GM23338 (cell line): Measurements from ENCODE around the gene TOR1AIP2. TPM values are rescaled to one million over a fixed set of nuclear protein-coding genes. Genes with fewer than 3 reads are reported as not detected.

Source experiments
- ATAC-seq: fragments of 200-7000 bp; cut with Tn5 transposase; 3 replicates; pipeline ENCODE4 v1.9.1; 2020
- DNase-seq: peaks from one replicate; pipeline ENCODE4 v3.0.0-alpha.2; 2015; ENCODE audit warnings: low spot score
- H2AFZ ChIP-seq: fragments of 200-600 bp; sonication (generic); 2 replicates; pipeline ENCODE4 v1.8.0; 2016; ENCODE audit warnings: antibody characterized with exemption, mild to moderate bottlenecking, moderate library complexity
- H3F3A ChIP-seq: fragments of 200-600 bp; sonication (generic); replicated peaks from 2 replicates; pipeline ENCODE4 v1.8.0; 2017; ENCODE audit warnings: antibody characterized with exemption, mixed run types, low read depth
- H3K27ac ChIP-seq: fragments of 200-600 bp; sonication (generic); 2 replicates; pipeline ENCODE4 v1.6.1; 2016; ENCODE audit warnings: low read depth
- H3K27me3 ChIP-seq: fragments of 200-600 bp; sonication (generic); 2 replicates; pipeline ENCODE4 v1.8.0; 2016; ENCODE audit warnings: mild to moderate bottlenecking, mixed run types, moderate library complexity; ENCODE audit not compliant: insufficient read depth
- H3K36me3 ChIP-seq: fragments of 200-600 bp; sonication (generic); 2 replicates; pipeline ENCODE4 v1.8.0; 2016; ENCODE audit warnings: mild to moderate bottlenecking; ENCODE audit not compliant: insufficient read depth
- H3K4me1 ChIP-seq: fragments of 200-600 bp; sonication (generic); 2 replicates; pipeline ENCODE4 v1.8.0; 2016; ENCODE audit warnings: mild to moderate bottlenecking, moderate library complexity; ENCODE audit not compliant: insufficient read depth
- H3K4me2 ChIP-seq: fragments of 200-600 bp; sonication (generic); 2 replicates; pipeline ENCODE4 v1.7.1; 2017; ENCODE audit warnings: mixed run types
- H3K4me3 ChIP-seq: fragments of 200-600 bp; sonication (generic); 2 replicates; pipeline ENCODE4 v1.6.1; 2016; ENCODE audit warnings: mixed run types
- H3K79me2 ChIP-seq: fragments of 200-600 bp; sonication (generic); replicated peaks from 2 replicates; pipeline ENCODE4 v1.8.0; 2017; ENCODE audit warnings: mild to moderate bottlenecking; ENCODE audit not compliant: insufficient read depth
- H3K9me2 ChIP-seq: fragments of 200-600 bp; sonication (generic); 2 replicates; pipeline ENCODE4 v1.8.0; 2017; ENCODE audit not compliant: insufficient read depth
- H4K20me1 ChIP-seq: fragments of 200-600 bp; sonication (generic); replicated peaks from 2 replicates; pipeline ENCODE4 v1.8.0; 2017; ENCODE audit warnings: mild to moderate bottlenecking; ENCODE audit not compliant: insufficient read depth
- H3K27ac Mint-ChIP-seq: 2 replicates; pipeline ENCODE4 v1.8.0; 2020; ENCODE audit warnings: inconsistent platforms, mild to moderate bottlenecking, moderate library complexity, mixed read lengths
- H3K27me3 Mint-ChIP-seq: 3 replicates; pipeline ENCODE4 v1.8.0; 2022; ENCODE audit warnings: low read depth, mild to moderate bottlenecking, moderate library complexity, mixed read lengths, inconsistent platforms; ENCODE audit not compliant: insufficient read depth, poor library complexity
- H3K36me3 Mint-ChIP-seq: 3 replicates; pipeline ENCODE4 v1.8.0; 2021; ENCODE audit warnings: low read depth, mild to moderate bottlenecking, inconsistent platforms, moderate library complexity, mixed read lengths
- H3K4me1 Mint-ChIP-seq: 3 replicates; pipeline ENCODE4 v1.8.0; 2020; ENCODE audit warnings: mild to moderate bottlenecking, inconsistent platforms, mixed read lengths
- H3K4me3 Mint-ChIP-seq: 3 replicates; pipeline ENCODE4 v1.8.0; 2021; ENCODE audit warnings: moderate library complexity, mild to moderate bottlenecking, inconsistent platforms, mixed read lengths
- H3K9me3 Mint-ChIP-seq: 3 replicates; pipeline ENCODE4 v1.8.0; 2020; ENCODE audit warnings: moderate library complexity, mild to moderate bottlenecking, inconsistent platforms, mixed read lengths
- CREB1 ChIP-seq: fragments of 250-450 bp; sonication (Bioruptor Pico); IDR thresholded peaks from 2 replicates; pipeline ENCODE4 v1.5.0; 2020; ENCODE audit warnings: low read depth, mild to moderate bottlenecking, moderate library complexity
- ETS1 ChIP-seq: IDR thresholded peaks from 2 replicates; pipeline ENCODE4 v1.6.1; 2016; ENCODE audit warnings: antibody characterized with exemption
- EZH2 ChIP-seq: fragments of 200-600 bp; sonication (generic); IDR thresholded peaks from one replicate; pipeline ENCODE4 v1.8.0; 2017; ENCODE audit warnings: antibody characterized with exemption, mild to moderate bottlenecking, low read depth; ENCODE audit not compliant: unreplicated experiment
- EZH2phosphoT487 ChIP-seq: fragments of 200-600 bp; sonication (generic); IDR thresholded peaks from one replicate; pipeline ENCODE4 v1.8.1; 2018; ENCODE audit warnings: antibody characterized with exemption; ENCODE audit not compliant: unreplicated experiment
- JUNB ChIP-seq: IDR thresholded peaks from one replicate; pipeline ENCODE4 v1.6.1; 2016; ENCODE audit warnings: antibody characterized with exemption; ENCODE audit not compliant: unreplicated experiment
- NANOG ChIP-seq: IDR thresholded peaks from 2 replicates; pipeline ENCODE4 v1.6.1; 2016; ENCODE audit warnings: antibody characterized with exemption, borderline replicate concordance
- POLR2AphosphoS5 ChIP-seq: IDR thresholded peaks from 2 replicates; pipeline ENCODE4 v1.6.1; 2016; ENCODE audit warnings: antibody characterized with exemption, low read depth
- REST ChIP-seq: IDR thresholded peaks from one replicate; pipeline ENCODE4 v1.6.1; 2018; ENCODE audit warnings: antibody characterized with exemption; ENCODE audit not compliant: unreplicated experiment
- STAT1 ChIP-seq: IDR thresholded peaks from one replicate; pipeline ENCODE4 v1.6.1; 2016; ENCODE audit warnings: antibody characterized with exemption; ENCODE audit not compliant: unreplicated experiment
- ZNF114 ChIP-seq: fragments of 250-450 bp; sonication (Bioruptor Pico); IDR thresholded peaks from 2 replicates; pipeline ENCODE4 v1.5.0; 2020; ENCODE audit warnings: mild to moderate bottlenecking, moderate library complexity
- ZNF331 ChIP-seq: fragments of 250-450 bp; sonication (Bioruptor Pico); IDR thresholded peaks from 2 replicates; pipeline ENCODE4 v1.5.0; 2020; ENCODE audit warnings: low read depth, mild to moderate bottlenecking, moderate library complexity
- ZNF462 ChIP-seq: fragments of 250-450 bp; sonication (Bioruptor Pico); IDR thresholded peaks from 2 replicates; pipeline ENCODE4 v1.5.0; 2020; ENCODE audit warnings: mild to moderate bottlenecking, moderate library complexity
- polyA plus RNA-seq: library from polyadenylated mRNA; unstranded; fragments of >200 nt; fragmentation: Nextera tagmentation; extraction: Ambion mirVana; gene quantifications from 2 replicates; pipeline ENCODE4 v1.2.1, GENCODE V29; 2016
- total RNA-seq: library from RNA; depleted of rRNA; stranded (reverse); fragments of >200 nt; shearing (Covaris generic); gene quantifications from 2 replicates; pipeline ENCODE4 v1.2.3, GENCODE V29; 2014
- TF ChIP-seq, protein P1 (sequence below), 2 experiments: fragments of 200-600 bp in 1 of 2; sonication (generic) in 1 of 2; conservative IDR thresholded peaks; 2 replicates each; pipeline versions ENCODE4 v1.5.1 to v1.6.1; 2016 to 2017; ENCODE audit warnings: antibody characterized with exemption in 2 of 2, low read depth in 2 of 2, mild to moderate bottlenecking in 2 of 2, moderate library complexity in 1 of 2

Gene TOR1AIP2
- total and polyA plus RNA-seq, 2 experiments from 2014 or later, result 21.1 to 81.3 TPM

GRCh38 chr1:179818260-179818659, 59.3 kb downstream of the TOR1AIP2 start:
- Mint-ChIP-seq H3K4me1 (peaks cover 12% of the 10 kb centered on the region), H3K27me3 (peaks cover 27% of the 10 kb centered on the region), H3K36me3 (no peaks in the 10 kb centered on the region), H3K9me3 (no peaks in the 10 kb centered on the region), H3K27ac (no peak overlapping the region), H3K4me3 (no peak overlapping the region)
- H3K4me2 ChIP-seq, result no peak overlapping the region
- H3K79me2 ChIP-seq, result no peaks in the 10 kb centered on the region
- H3K4me3 ChIP-seq, result no peak overlapping the region
- no peak for DNase-seq
- no peak overlapping the region for H3K27ac ChIP-seq
- TF ChIP-seq REST (no peak), NANOG (no peak), EZH2phosphoT487 (no peak), ZNF331 (CRISPR knock-in tag) (no peak), POLR2AphosphoS5 (no peak), STAT1 (no peak), JUNB (no peak), ZNF114 (no peak), EZH2 (no peak), ZNF462 (no peak), ETS1 (no peak), CREB1 (CRISPR knock-in tag) (no peak)
- TF ChIP-seq, protein P1, sequence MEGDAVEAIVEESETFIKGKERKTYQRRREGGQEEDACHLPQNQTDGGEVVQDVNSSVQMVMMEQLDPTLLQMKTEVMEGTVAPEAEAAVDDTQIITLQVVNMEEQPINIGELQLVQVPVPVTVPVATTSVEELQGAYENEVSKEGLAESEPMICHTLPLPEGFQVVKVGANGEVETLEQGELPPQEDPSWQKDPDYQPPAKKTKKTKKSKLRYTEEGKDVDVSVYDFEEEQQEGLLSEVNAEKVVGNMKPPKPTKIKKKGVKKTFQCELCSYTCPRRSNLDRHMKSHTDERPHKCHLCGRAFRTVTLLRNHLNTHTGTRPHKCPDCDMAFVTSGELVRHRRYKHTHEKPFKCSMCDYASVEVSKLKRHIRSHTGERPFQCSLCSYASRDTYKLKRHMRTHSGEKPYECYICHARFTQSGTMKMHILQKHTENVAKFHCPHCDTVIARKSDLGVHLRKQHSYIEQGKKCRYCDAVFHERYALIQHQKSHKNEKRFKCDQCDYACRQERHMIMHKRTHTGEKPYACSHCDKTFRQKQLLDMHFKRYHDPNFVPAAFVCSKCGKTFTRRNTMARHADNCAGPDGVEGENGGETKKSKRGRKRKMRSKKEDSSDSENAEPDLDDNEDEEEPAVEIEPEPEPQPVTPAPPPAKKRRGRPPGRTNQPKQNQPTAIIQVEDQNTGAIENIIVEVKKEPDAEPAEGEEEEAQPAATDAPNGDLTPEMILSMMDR (conservative IDR thresholded peaks at IDR 0.05; ENCODE audit: low read depth in 2 of 2), result no peak
- H2AFZ ChIP-seq, result no peak overlapping the region
- H3K9me2 ChIP-seq, result no peaks in the 10 kb centered on the region
- no peaks in the 10 kb centered on the region for H3K36me3 ChIP-seq
- H3F3A ChIP-seq, result 0 out of 2 replicates have a peak, but pooled peaks cover 4% of the 10 kb centered on the region
- H3K4me1 ChIP-seq, result peaks cover 7% of the 10 kb centered on the region; the same call in 1 of the 2 replicates
- H3K27me3 ChIP-seq, result peaks cover 14% of the 10 kb centered on the region; the same call in 1 of the 2 replicates
- H4K20me1 ChIP-seq, result no peaks in the 10 kb centered on the region
- no peak for ATAC-seq
